Body of pancreas (tissue), 4 donors: ENCODE data around the gene KRT73. TPM values are rescaled to one million over a fixed set of nuclear protein-coding genes. Genes with fewer than 3 reads are reported as not detected.

Source experiments
- ATAC-seq: fragments of 150-250 bp; one replicate; pipeline ENCODE4 v1.9.1; 2016
- DNase-seq, 4 donors: peaks; one replicate each; pipeline ENCODE4 v3.0.0-alpha.2; 2019
- H3K27ac ChIP-seq, 4 donors: fragments of 200-600 bp; sonication (generic); 1 replicate in 3 of 4; 2 replicates in 1 of 4; pipeline versions ENCODE4 v1.5.1 to v1.6.1; 2016 to 2019; ENCODE audit warnings: mild to moderate bottlenecking in 1 of 4, mixed read lengths in 1 of 4, moderate library complexity in 1 of 4
- H3K27me3 ChIP-seq, 2 donors: fragments of 200-600 bp; sonication (generic); one replicate each; pipeline ENCODE4 v1.6.0; 2016; ENCODE audit warnings: mild to moderate bottlenecking in 1 of 2
- H3K36me3 ChIP-seq, 2 donors: fragments of 200-600 bp; sonication (generic); replicated peaks in 1 of 2; 2 replicates each; pipeline ENCODE4 v1.5.1; 2016; ENCODE audit warnings: low read depth in 2 of 2; ENCODE audit not compliant: insufficient read depth in 1 of 2
- H3K4me1 ChIP-seq: fragments of 200-600 bp; sonication (generic); one replicate; pipeline ENCODE4 v1.6.0; 2016
- H3K4me3 ChIP-seq, 2 donors: fragments of 200-600 bp; sonication (generic); 1 replicate in 1 of 2; 2 replicates in 1 of 2; pipeline ENCODE4 v1.5.1; 2016 to 2019
- H3K9me3 ChIP-seq, 3 donors: fragments of 200-600 bp; sonication (generic); 1 replicate in 2 of 3; 2 replicates in 1 of 3; pipeline ENCODE4 v1.5.1; 2016
- CTCF ChIP-seq, 7 experiments: fragments of 450-650 bp in 4 of 7; fragments of 200-600 bp in 3 of 7; sonication (generic) in 3 of 7; IDR thresholded peaks; one replicate each; pipeline ENCODE4 v1.5.1; 2016 to 2019; ENCODE audit warnings: antibody characterized with exemption in 7 of 7
- POLR2A ChIP-seq, 3 donors: fragments of 450-650 bp; IDR thresholded peaks; one replicate each; pipeline ENCODE4 v1.6.1; 2016; ENCODE audit warnings: antibody characterized with exemption in 3 of 3, mild to moderate bottlenecking in 2 of 3
- WGBS, 2 donors: methylation state at CpG; one replicate each; pipeline ENCODE4 v1.1.5; 2017; 5-methylcytosine and 5-hydroxymethylcytosine counted together
- intact Hi-C: fragments of 100-400 bp; cut with DNase I; formaldehyde crosslinking; loops from one replicate; pipeline ENCODE4 v1.15.1; 2023
- total RNA-seq, 2 donors: library from RNA; depleted of rRNA; stranded (reverse); fragments of >200 nt; gene quantifications; one replicate each; pipeline ENCODE4 v1.1.0, GENCODE V29; 2016

Gene KRT73
- total RNA-seq, 2 donors from 2014 or later, result 1.3 TPM; not detected in 1

- Histone ChIP-seq H3K4me3 (no peak overlapping the region), H3K27ac (no peak overlapping the region), H3K9me3 (no peaks in the 10 kb centered on the region), H3K36me3 (no peaks in the 10 kb centered on the region), H3K27me3 (no peaks in the 10 kb centered on the region), H3K4me1 (no peaks in the 10 kb centered on the region)
- ATAC-seq (no peak), DNase-seq (no peak)
- TF ChIP-seq CTCF (IDR thresholded peaks at IDR 0.05) (no peak), POLR2A (IDR thresholded peaks at IDR 0.05) (no peak)
- WGBS, 2 donors, result 55 to 75% methylated on average over 6 of the region's 6 CpGs
- intact Hi-C loops, result no loop called here
These were observed 25.7 kb upstream of the KRT73 start for GRCh38 chr12:52644078-52644415.

- intact Hi-C loops, result no loop called here
- no peak overlapping the region for H3K4me3 ChIP-seq
- ATAC-seq (no peak), DNase-seq (no peak)
- no peak for TF ChIP-seq POLR2A (IDR thresholded peaks at IDR 0.05)
- no peak for TF ChIP-seq CTCF (IDR thresholded peaks at IDR 0.05)
- H3K27me3 ChIP-seq, result no peaks in the 10 kb centered on the region
- H3K36me3 ChIP-seq, result no peaks in the 10 kb centered on the region
- no peaks in the 10 kb centered on the region for H3K9me3 ChIP-seq
- H3K27ac ChIP-seq, result no peak overlapping the region
- H3K4me1 ChIP-seq, result no peaks in the 10 kb centered on the region
- 74 to 81% methylated on average over 9 to 10 of the region's 10 CpGs for WGBS, 2 donors
These were observed 25.1 kb upstream of the KRT73 start for GRCh38 chr12:52643233-52644077.

GRCh38 chr12:52641468-52641867 lies 23.1 kb upstream of the KRT73 start:
- intact Hi-C loops, result no loop called here
- no peak overlapping the region for H3K4me3 ChIP-seq
- ATAC-seq (no peak), DNase-seq (no peak)
- no peak overlapping the region for H3K27ac ChIP-seq
- TF ChIP-seq POLR2A (IDR thresholded peaks at IDR 0.05), result no peak
- no peak for TF ChIP-seq CTCF (IDR thresholded peaks at IDR 0.05)
- no peaks in the 10 kb centered on the region for H3K9me3 ChIP-seq
- no peaks in the 10 kb centered on the region for H3K4me1 ChIP-seq
- no peaks in the 10 kb centered on the region for H3K27me3 ChIP-seq
- 43 to 71% methylated on average over 4 of the region's 4 CpGs for WGBS, 2 donors
- no peaks in the 10 kb centered on the region for H3K36me3 ChIP-seq

- WGBS, 2 donors, result 62 to 73% methylated on average over 4 of the region's 4 CpGs
- TF ChIP-seq CTCF (IDR thresholded peaks at IDR 0.05), result no peak
- no peak for TF ChIP-seq POLR2A (IDR thresholded peaks at IDR 0.05)
- Histone ChIP-seq H3K4me3 (no peak overlapping the region), H3K27me3 (no peaks in the 10 kb centered on the region), H3K4me1 (no peaks in the 10 kb centered on the region), H3K36me3 (no peaks in the 10 kb centered on the region), H3K9me3 (no peaks in the 10 kb centered on the region), H3K27ac (no peak overlapping the region)
- no peak for DNase-seq
- no peak for ATAC-seq
- intact Hi-C loops, result no loop called here
These were observed 18.9 kb upstream of the KRT73 start for GRCh38 chr12:52637299-52637698.
